ENCODE data around the gene HDAC11.

HDAC11 gene

GRCh38 chr3:13545952-13546454, 65.9 kb downstream of the HDAC11 start:
- no peak for TF ChIP-seq CTCF (IDR thresholded peaks at IDR 0.05; ENCODE audit: insufficient read depth, low read depth, low read length, missing control alignments)
- no peak overlapping the region for H3K4me3 ChIP-seq (ENCODE audit: low read length)
- DNase-seq (ENCODE audit: low read depth), result no peak

GRCh38 chr3:13546667-13547171, 66.6 kb downstream of the HDAC11 start:
- H3K4me3 ChIP-seq (ENCODE audit: low read length), result no peak overlapping the region
- TF ChIP-seq CTCF (IDR thresholded peaks at IDR 0.05; ENCODE audit: insufficient read depth, low read depth, low read length, missing control alignments), result no peak
- no peak for DNase-seq (ENCODE audit: low read depth)

GRCh38 chr3:13547591-13548371, 67.7 kb downstream of the HDAC11 start:
- no peak overlapping the region for H3K4me3 ChIP-seq (ENCODE audit: low read length)
- DNase-seq (ENCODE audit: low read depth), result peak; percentile 85
- no peak for TF ChIP-seq CTCF (IDR thresholded peaks at IDR 0.05; ENCODE audit: insufficient read depth, low read depth, low read length, missing control alignments)

- DNase-seq (ENCODE audit: low read depth), result peak; percentile 45
- TF ChIP-seq CTCF (IDR thresholded peaks at IDR 0.05; ENCODE audit: insufficient read depth, low read depth, low read length, missing control alignments), result no peak
- H3K4me3 ChIP-seq (ENCODE audit: low read length), result peak within 1 kb of the TSS; percentile 10
Observed at GRCh38 chr3:13548696-13549622, 68.9 kb downstream of the HDAC11 start, which contains the start of gene FBLN2. FBLN2 (plus strand) TSS chr3:13549125; CDS start chr3:13570356, 21,231 bp downstream.

GRCh38 chr3:13549623-13550422, 69.7 kb downstream of the HDAC11 start:
- peak overlapping the region; percentile 4 for H3K4me3 ChIP-seq (ENCODE audit: low read length)
- DNase-seq (ENCODE audit: low read depth), result no peak
- TF ChIP-seq CTCF (IDR thresholded peaks at IDR 0.05; ENCODE audit: insufficient read depth, low read depth, low read length, missing control alignments), result no peak

GRCh38 chr3:13550423-13550690, 70.3 kb downstream of the HDAC11 start:
- DNase-seq (ENCODE audit: low read depth), result no peak
- TF ChIP-seq CTCF (IDR thresholded peaks at IDR 0.05; ENCODE audit: insufficient read depth, low read depth, low read length, missing control alignments), result no peak
- no peak overlapping the region for H3K4me3 ChIP-seq (ENCODE audit: low read length)

Measured in epithelial cell of esophagus (primary cell).